GM18498 (cell line): ENCODE results near the gene DCDC1.

Source experiments
- ATAC-seq: cut with Tn5 transposase; IDR thresholded peaks from one replicate; pipeline ENCODE4 v1.9.1; 2021; ENCODE audit warnings: mild to moderate bottlenecking, moderate library complexity; ENCODE audit not compliant: unreplicated experiment

DCDC1 gene, protein sequence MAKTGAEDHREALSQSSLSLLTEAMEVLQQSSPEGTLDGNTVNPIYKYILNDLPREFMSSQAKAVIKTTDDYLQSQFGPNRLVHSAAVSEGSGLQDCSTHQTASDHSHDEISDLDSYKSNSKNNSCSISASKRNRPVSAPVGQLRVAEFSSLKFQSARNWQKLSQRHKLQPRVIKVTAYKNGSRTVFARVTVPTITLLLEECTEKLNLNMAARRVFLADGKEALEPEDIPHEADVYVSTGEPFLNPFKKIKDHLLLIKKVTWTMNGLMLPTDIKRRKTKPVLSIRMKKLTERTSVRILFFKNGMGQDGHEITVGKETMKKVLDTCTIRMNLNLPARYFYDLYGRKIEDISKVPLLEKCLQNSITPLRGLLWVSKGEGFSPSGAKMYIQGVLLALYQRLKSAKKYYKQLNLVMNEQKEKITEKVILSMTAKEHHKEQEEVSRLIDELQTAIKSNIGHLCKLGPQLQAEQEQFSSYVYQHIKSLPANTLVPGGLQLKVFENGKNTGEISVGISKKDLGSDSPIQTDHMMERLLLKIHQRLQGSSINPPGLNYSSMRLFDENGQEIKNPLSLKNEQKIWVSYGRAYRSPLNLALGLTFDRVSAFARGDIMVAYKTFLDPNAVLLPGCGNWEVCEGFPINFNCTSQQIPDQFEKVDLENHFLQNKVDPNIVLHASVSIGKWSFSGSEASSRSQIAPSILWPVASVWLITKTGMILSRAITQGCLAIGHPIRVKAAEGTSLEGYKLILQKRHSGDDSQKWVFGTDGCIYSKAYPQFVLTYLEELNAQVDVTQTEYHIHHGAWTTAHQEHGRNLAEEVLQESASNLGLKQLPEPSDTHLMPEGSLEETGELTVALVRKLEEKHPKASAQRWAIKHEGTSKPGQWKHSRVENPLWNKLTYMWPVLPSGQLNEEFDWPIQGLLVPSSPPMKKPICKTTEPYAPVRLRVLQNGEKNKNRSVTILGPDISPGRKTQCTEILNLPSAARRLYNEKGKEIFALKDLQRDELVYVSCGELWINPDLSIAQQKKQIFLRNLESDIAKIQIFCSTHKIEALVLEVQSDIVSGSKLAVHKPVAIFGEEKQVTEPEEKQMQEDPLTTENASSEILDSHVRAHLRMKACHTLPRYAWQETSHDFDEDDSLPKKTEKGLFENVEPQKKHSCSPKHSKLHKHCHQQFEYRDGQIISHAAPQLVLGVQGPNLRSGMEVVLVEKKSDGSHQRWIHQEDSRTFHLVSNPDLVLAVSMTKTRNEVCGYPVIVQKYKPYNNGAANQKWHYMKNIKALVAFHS (N-terminal part only)

GRCh38 chr11:31369348-31370329 lies at the start of gene DCDC1, which contains the start of gene DNAJC24:
TSS of gene DCDC1 (minus strand) at chr11:31369739. CDS start at chr11:31328280, 41,459 bp downstream.
TSS of gene DNAJC24 (plus strand) at chr11:31369860. CDS start at chr11:31370749, 889 bp downstream.
- ATAC-seq, result peak; percentile 100

DNA sequence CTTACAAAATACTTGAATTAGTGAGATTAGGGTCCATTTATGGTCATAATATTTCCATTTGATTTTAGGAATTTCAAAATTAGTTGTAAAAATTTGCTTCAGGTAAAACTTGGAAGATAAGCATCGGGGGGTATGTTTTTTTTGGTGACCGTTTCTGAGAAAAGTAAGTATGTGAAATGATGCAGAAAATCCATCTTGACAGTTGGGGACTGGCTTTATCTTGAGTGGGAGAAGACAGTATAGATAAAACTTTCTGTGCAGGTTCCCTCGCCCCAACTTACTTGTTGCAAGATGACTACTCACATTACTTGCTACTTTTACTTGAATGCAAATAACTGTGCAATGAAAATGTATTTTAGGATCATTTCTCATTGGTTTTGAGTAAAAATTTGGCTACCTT lies 49.6 kb upstream of the DCDC1 start:
- ATAC-seq, result no peak

DNA sequence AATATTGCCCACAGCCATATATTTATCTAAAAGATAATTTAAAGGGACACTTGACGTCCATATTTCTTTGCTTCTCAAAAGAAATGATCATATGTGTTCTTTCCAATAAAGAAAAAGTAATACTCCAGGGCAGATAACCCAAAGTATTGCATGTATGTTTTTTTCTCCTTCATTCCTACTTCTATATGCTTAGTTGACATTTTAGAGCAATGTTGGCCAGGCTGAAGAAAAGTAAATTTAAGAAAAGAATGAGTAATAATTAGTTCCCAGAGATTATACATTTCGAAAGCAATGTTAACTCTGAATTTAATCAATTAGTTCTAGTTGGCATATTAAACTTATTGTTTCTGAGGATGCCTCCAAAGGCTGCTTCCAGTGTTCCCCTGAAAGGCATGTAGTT lies 48.3 kb upstream of the DCDC1 start:
- ATAC-seq, result no peak

GRCh38 chr11:31417357-31417756 lies 47.8 kb upstream of the DCDC1 start:
- no peak for ATAC-seq

DNA sequence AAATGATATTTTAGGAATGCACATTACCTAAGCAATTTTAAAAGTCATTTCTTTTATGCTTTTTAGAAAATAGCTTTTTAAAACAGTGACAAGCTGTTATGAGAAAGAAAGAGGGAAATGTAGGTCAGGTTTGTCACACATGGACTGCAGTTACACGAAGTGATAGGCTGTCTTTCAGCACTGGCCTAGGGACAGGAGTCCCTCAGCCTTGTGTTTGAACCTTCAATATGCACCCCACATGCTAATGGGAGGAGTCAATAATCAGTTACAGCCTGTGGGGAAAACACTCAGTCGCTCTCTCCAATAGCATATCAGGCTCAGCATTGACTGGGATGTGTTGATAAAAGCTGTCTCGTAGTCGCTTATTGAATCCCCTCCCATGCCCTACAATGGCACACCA lies 45.9 kb upstream of the DCDC1 start:
- no peak for ATAC-seq

- no peak for ATAC-seq
Measured at GRCh38 chr11:31414338-31414737, 44.8 kb upstream of the DCDC1 start.

DNA sequence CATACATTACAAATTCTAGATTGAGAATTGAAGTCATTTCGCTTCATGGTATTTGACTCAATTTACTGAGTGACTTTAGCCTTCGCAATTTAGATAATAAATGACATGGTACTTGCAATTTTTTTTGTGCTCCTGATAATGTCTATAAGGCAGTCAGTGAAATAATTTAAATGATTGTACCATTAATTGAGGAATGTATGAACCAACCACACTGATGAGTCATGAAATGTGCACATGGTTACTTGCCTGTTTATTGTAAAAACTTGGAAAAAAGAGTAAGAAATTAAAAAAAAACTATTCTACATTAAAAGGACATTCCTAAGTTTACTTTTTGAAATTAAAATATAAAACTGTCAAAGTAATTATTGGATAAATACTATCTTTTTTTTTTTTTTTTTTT lies 43.4 kb upstream of the DCDC1 start:
- no peak for ATAC-seq

GRCh38 chr11:31408201-31408600 lies 38.7 kb upstream of the DCDC1 start:
- ATAC-seq, result no peak

GRCh38 chr11:31404614-31405013 lies 35.1 kb upstream of the DCDC1 start:
- ATAC-seq, result no peak

DNA sequence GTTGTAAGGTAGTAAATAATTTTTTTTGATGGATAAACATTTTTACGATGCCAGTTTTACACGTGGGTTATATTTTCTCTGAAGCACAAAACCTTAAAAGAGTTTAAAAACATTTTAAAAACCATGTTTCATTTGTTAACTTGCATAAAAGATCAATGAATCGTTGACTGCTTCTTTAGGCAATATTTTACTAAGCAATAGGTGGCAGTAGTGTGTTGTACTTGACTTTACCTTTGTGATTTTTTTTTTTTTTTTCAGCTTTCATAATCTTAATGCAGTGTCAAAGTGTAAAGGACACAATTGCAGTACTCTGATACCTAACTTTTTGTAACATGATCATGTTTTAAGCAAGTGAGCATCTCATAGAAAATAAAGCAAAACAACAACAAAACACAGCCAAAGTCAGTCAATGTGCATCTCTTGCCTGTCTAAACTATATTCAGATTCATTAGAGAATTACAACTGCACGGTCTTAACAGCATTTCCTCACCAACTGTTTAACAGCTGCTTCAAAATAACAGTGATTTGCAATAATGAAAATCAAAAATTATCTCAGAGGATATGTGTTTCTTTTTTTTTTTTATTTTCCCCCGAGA lies 27.8 kb upstream of the DCDC1 start:
- no peak for ATAC-seq

- no peak for ATAC-seq
Measured at GRCh38 chr11:31387379-31387778, 17.8 kb upstream of the DCDC1 start.

DNA sequence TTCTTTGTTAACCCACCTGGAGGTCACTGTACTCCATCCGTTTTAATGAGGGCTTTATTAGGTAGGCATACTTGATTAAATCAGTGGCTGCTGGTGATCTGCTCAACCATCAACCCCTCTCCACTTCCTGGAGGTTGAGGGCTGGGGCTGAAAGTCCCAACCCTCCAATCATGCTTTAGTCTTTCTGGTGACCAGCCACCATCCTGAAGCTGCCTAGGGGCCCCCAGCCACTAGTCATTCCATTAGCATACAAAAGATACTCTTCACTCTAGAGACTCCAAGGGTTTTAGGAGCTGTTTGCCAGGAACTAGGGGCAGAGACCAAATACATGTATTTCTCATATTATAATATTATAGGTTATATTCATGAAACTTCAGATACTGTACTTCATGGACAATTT lies 13.6 kb upstream of the DCDC1 start:
- no peak for ATAC-seq

DNA sequence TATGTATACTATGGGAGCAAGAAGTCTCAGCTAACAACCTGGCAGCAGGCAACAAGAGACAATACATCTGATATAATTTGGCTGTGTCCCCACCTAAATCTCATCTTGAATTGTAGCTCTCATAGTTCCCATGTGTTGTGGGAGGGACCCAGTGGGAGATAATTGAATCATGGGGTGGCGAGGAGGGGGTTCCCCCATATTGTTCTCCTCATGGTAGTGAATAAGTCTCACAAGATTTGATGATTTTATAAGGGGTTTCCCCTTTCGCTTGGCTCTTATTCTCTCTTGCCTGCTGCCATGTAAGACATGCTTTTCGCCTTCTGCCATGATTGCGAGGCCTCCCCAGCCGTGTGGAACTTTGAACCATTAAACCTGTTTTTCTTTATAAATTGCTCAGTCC lies 6.3 kb upstream of the DCDC1 start:
- no peak for ATAC-seq

DNA sequence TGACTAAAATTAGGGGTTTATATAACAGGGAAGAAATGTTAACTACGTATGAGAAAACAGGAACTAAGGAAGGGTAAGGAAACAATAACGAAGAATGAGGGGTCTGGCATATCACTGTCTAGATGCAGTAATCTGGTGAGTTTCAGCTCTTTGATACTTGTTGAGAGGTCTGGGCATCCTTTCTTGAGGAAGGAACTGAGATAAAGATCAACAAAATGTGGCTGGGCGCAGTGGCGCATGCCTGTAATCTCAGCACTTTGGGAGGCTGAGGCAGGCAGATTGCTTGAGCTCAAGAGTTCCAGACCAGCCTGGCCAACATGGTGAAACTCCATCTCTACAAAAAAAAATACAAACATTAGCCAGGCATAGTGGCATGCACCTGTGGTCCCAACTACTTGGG lies 2.7 kb downstream of the DCDC1 start:
- ATAC-seq, result no peak

- no peak for ATAC-seq
Measured at GRCh38 chr11:31361743-31362142, 7.8 kb downstream of the DCDC1 start.

DNA sequence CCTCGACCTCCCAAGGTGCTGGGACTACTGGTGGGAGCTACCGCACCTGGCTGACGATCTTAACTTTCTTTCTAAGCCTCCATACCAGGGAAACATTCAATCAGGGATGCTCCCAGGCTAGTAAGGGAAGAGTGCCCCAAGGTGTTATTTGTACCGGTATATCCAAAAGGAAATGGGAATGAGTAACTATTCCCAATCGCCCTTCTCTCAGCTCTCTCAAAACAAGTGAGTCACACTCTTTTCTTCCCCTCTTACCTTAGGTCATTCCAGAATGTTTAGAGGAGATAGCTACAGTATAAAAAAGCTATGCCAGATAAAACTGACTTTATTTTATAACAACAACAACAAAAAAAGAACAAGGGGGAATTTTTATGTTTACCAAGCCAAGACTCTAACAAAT lies 13.7 kb downstream of the DCDC1 start:
- ATAC-seq, result no peak

GRCh38 chr11:31355131-31355530 lies 14.4 kb downstream of the DCDC1 start:
- no peak for ATAC-seq

- ATAC-seq, result no peak
Measured at GRCh38 chr11:31351168-31351567, 18.4 kb downstream of the DCDC1 start.

GRCh38 chr11:31340903-31341572 lies 28.5 kb downstream of the DCDC1 start:
- ATAC-seq, result no peak
